Measurements from ENCODE around the gene CFAP77. TPM values are rescaled to one million over a fixed set of nuclear protein-coding genes. Genes with fewer than 3 reads are reported as not detected.

The CFAP77 gene
- total and polyA plus RNA-seq, 7 experiments from 2014 or later, result not detected

- POLR2A ChIA-PET, result no interaction called here
- DNase-seq (no peak), ATAC-seq (no peak)
- Mint-ChIP-seq H3K36me3 (no peaks in the 10 kb centered on the region), H3K4me1 (peaks cover 0 to 7% (median 0%) of the 10 kb centered on the region in 7 donors), H3K27me3 (peaks cover 7 to 40% (median 19%) of the 10 kb centered on the region in 5 donors), H3K27ac (no peak overlapping the region), H3K4me3 (no peak overlapping the region), H3K9me3 (peaks cover 0 to 3% (median 0%) of the 10 kb centered on the region in 11 donors)
- H3K27ac ChIP-seq (ENCODE audit: low read depth, low read length), result no peak overlapping the region
- no peaks in the 10 kb centered on the region for H3K4me1 ChIP-seq (ENCODE audit: control insufficient read depth in 2 of 2, insufficient read depth in 2 of 2, low read length in 2 of 2)
- H3K9me3 ChIP-seq (ENCODE audit: control insufficient read depth in 2 of 3, low read length in 3 of 3), result no peaks in the 10 kb centered on the region
- intact Hi-C loops (cut with micrococcal nuclease), result no loop called here
- H3K27me3 ChIP-seq (ENCODE audit: control insufficient read depth in 2 of 2, insufficient read depth in 2 of 2, low read length in 2 of 2), result no peaks in the 10 kb centered on the region
- H3K36me3 ChIP-seq (ENCODE audit: control insufficient read depth in 2 of 3, insufficient read depth in 3 of 3, low read length in 3 of 3), result no peaks in the 10 kb centered on the region
- H3K4me3 ChIP-seq (ENCODE audit: low read length), result no peak overlapping the region
- CTCF ChIA-PET, result no interaction called here
Measured at GRCh38 chr9:132478353-132479050, 68.5 kb downstream of the CFAP77 start.

- H3K27me3 ChIP-seq (ENCODE audit: control insufficient read depth in 2 of 2, insufficient read depth in 2 of 2, low read length in 2 of 2), result no peaks in the 10 kb centered on the region
- no peaks in the 10 kb centered on the region for H3K4me1 ChIP-seq (ENCODE audit: control insufficient read depth in 2 of 2, insufficient read depth in 2 of 2, low read length in 2 of 2)
- H3K4me3 ChIP-seq (ENCODE audit: low read length), result no peak overlapping the region
- POLR2A ChIA-PET, result no interaction called here
- Mint-ChIP-seq H3K36me3 (no peaks in the 10 kb centered on the region), H3K27ac (no peak overlapping the region), H3K9me3 (peaks cover 0 to 3% (median 0%) of the 10 kb centered on the region in 11 donors), H3K4me3 (no peak overlapping the region), H3K27me3 (peaks cover 16 to 41% (median 17%) of the 10 kb centered on the region in 5 donors), H3K4me1 (peaks cover 0 to 7% (median 0%) of the 10 kb centered on the region in 7 donors)
- no peak for ATAC-seq
- no peaks in the 10 kb centered on the region for H3K36me3 ChIP-seq (ENCODE audit: control insufficient read depth in 2 of 3, insufficient read depth in 3 of 3, low read length in 3 of 3)
- no peak for DNase-seq
- H3K9me3 ChIP-seq (ENCODE audit: control insufficient read depth in 2 of 3, low read length in 3 of 3), result no peaks in the 10 kb centered on the region
- H3K27ac ChIP-seq (ENCODE audit: low read depth, low read length), result no peak overlapping the region
- intact Hi-C loops (cut with micrococcal nuclease), result no loop called here
- CTCF ChIA-PET, result no interaction called here
Measured at GRCh38 chr9:132479733-132480132, 69.7 kb downstream of the CFAP77 start.

- H3K9me3 Mint-ChIP-seq, result peaks cover 0 to 3% (median 0%) of the 10 kb centered on the region in 11 donors
- Histone ChIP-seq H3K27ac (ENCODE audit: low read depth, low read length) (no peak overlapping the region), H3K36me3 (ENCODE audit: control insufficient read depth in 2 of 3, insufficient read depth in 3 of 3, low read length in 3 of 3) (no peaks in the 10 kb centered on the region), H3K4me3 (ENCODE audit: low read length) (no peak overlapping the region), H3K27me3 (ENCODE audit: control insufficient read depth in 2 of 2, insufficient read depth in 2 of 2, low read length in 2 of 2) (no peaks in the 10 kb centered on the region), H3K9me3 (ENCODE audit: control insufficient read depth in 2 of 3, low read length in 3 of 3) (no peaks in the 10 kb centered on the region), H3K4me1 (ENCODE audit: control insufficient read depth in 2 of 2, insufficient read depth in 2 of 2, low read length in 2 of 2) (peaks cover 0 to under 1% of the 10 kb centered on the region in 2 donors)
- no peaks in the 10 kb centered on the region for H3K36me3 Mint-ChIP-seq
- ChIA-PET CTCF (interaction anchor here (0.7 kb wide), 1 partner anchor 699 kb away, joined by 3 read pairs; no protein-coding TSS in a partner anchor), POLR2A (no interaction called here)
- H3K27me3 Mint-ChIP-seq, result peaks cover 10 to 45% (median 20%) of the 10 kb centered on the region in 5 donors
- intact Hi-C loops (cut with micrococcal nuclease), result no loop called here
- no peak for ATAC-seq
- H3K4me3 Mint-ChIP-seq, result no peak overlapping the region
- peak overlapping the region in 1 of 9 donors; percentile 84 for H3K27ac Mint-ChIP-seq
- H3K4me1 Mint-ChIP-seq, result peaks cover 0 to 7% (median under 1%) of the 10 kb centered on the region in 7 donors
- no peak for DNase-seq
Measured at GRCh38 chr9:132481053-132481849, 71.2 kb downstream of the CFAP77 start.

DNA sequence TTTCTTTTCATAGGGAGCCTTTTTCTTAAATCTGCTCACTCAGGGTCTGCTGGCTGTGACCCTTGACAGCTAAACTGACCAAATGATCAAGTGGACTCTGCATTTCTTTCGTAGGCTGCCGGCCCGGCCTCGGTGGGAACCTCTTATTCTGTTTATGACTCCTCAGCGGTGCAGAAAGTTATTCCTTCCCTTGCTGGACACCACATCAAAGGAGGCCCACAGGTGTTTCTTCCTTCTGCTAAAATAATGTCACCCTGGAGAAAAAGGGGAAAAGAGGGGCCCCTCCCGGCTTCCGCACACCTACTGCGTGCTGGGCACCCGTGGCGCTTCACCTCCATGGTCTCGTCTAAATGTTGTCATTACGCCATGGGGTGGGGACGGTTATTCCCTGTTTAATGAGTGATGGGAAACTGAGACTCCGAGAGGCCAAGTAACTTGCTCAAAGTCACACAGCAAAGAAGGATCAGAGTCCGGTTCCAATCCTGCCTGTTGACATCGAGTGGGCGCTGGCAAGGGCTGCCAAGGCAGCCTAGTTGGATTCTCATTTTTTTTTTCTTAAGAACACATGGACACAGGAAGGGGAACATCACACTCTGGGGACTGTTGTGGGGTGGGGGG is 72.3 kb downstream of the CFAP77 start:
- H3K9me3 Mint-ChIP-seq, result peaks cover 0 to 3% (median 0%) of the 10 kb centered on the region in 11 donors
- intact Hi-C loops (cut with micrococcal nuclease), result no loop called here
- Histone ChIP-seq H3K27ac (ENCODE audit: low read depth, low read length) (no peak overlapping the region), H3K9me3 (ENCODE audit: control insufficient read depth in 2 of 3, low read length in 3 of 3) (no peaks in the 10 kb centered on the region), H3K4me1 (ENCODE audit: control insufficient read depth in 2 of 2, insufficient read depth in 2 of 2, low read length in 2 of 2) (peaks cover 9 to 10% of the 10 kb centered on the region in 2 donors), H3K4me3 (ENCODE audit: low read length) (no peak overlapping the region), H3K27me3 (ENCODE audit: control insufficient read depth in 2 of 2, insufficient read depth in 2 of 2, low read length in 2 of 2) (no peaks in the 10 kb centered on the region), H3K36me3 (ENCODE audit: control insufficient read depth in 2 of 3, insufficient read depth in 3 of 3, low read length in 3 of 3) (no peaks in the 10 kb centered on the region)
- ATAC-seq (no peak), DNase-seq (no peak)
- H3K27ac Mint-ChIP-seq, result no peak overlapping the region
- ChIA-PET CTCF (no interaction called here), POLR2A (no interaction called here)
- H3K4me3 Mint-ChIP-seq, result peak overlapping the region in 2 of 10 donors; percentile 12 to 58
- H3K4me1 Mint-ChIP-seq, result peaks cover 4 to 17% (median 10%) of the 10 kb centered on the region in 7 donors
- H3K27me3 Mint-ChIP-seq, result peaks cover 19 to 51% (median 23%) of the 10 kb centered on the region in 5 donors
- no peaks in the 10 kb centered on the region for H3K36me3 Mint-ChIP-seq

DNA sequence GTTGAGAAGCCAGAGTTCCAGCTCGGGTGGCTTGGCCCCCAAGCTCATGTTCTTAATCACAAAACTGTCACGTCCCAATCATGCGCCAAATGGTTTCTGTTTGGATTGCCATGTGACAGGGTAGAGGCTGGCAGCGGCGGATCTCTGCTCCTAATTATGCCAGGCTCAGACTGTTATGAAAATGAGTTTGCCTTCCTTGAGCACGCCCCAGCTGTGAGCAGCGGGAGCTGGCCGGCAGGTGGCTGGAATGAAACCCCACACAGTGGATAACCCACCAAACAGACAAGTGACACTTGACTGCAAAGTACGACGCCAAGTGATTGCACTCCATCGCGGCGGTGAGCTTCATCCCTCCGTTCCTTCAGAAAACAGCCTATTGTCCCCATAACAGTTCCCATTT is 75.4 kb downstream of the CFAP77 start:
- Mint-ChIP-seq H3K36me3 (no peaks in the 10 kb centered on the region), H3K9me3 (peaks cover 0 to 7% (median 0%) of the 10 kb centered on the region in 11 donors), H3K4me3 (no peak overlapping the region), H3K4me1 (peaks cover 17 to 36% (median 26%) of the 10 kb centered on the region in 7 donors), H3K27ac (no peak overlapping the region), H3K27me3 (peaks cover 33 to 68% (median 44%) of the 10 kb centered on the region in 5 donors)
- Histone ChIP-seq H3K4me3 (ENCODE audit: low read length) (no peak overlapping the region), H3K27ac (ENCODE audit: low read depth, low read length) (no peak overlapping the region), H3K27me3 (ENCODE audit: control insufficient read depth in 2 of 2, insufficient read depth in 2 of 2, low read length in 2 of 2) (peaks cover 0 to 8% of the 10 kb centered on the region in 2 donors), H3K4me1 (ENCODE audit: control insufficient read depth in 2 of 2, insufficient read depth in 2 of 2, low read length in 2 of 2) (peaks cover 22 to 23% of the 10 kb centered on the region in 2 donors), H3K9me3 (ENCODE audit: control insufficient read depth in 2 of 3, low read length in 3 of 3) (no peaks in the 10 kb centered on the region), H3K36me3 (ENCODE audit: control insufficient read depth in 2 of 3, insufficient read depth in 3 of 3, low read length in 3 of 3) (no peaks in the 10 kb centered on the region)
- ChIA-PET POLR2A (interaction anchor here (0.6 kb wide), 1 partner anchor 1761 kb away, joined by 3 read pairs; no protein-coding TSS in a partner anchor), CTCF (no interaction called here)
- DNase-seq (no peak), ATAC-seq (no peak)
- intact Hi-C loops (cut with micrococcal nuclease), result loop anchor here in 1 of 2 donors (5.0 kb wide), 1 partner anchor 73 kb away; the partner anchor contains the start of gene CFAP77

- DNase-seq, result peak in 3 of 9 donors; percentile 6 to 44 (median 38)
- Histone ChIP-seq H3K27ac (ENCODE audit: low read depth, low read length) (no peak overlapping the region), H3K27me3 (ENCODE audit: control insufficient read depth in 2 of 2, insufficient read depth in 2 of 2, low read length in 2 of 2) (peaks cover 0 to 8% of the 10 kb centered on the region in 2 donors), H3K4me1 (ENCODE audit: control insufficient read depth in 2 of 2, insufficient read depth in 2 of 2, low read length in 2 of 2) (peaks cover 22 to 23% of the 10 kb centered on the region in 2 donors), H3K4me3 (ENCODE audit: low read length) (no peak overlapping the region), H3K9me3 (ENCODE audit: control insufficient read depth in 2 of 3, low read length in 3 of 3) (no peaks in the 10 kb centered on the region), H3K36me3 (ENCODE audit: control insufficient read depth in 2 of 3, insufficient read depth in 3 of 3, low read length in 3 of 3) (no peaks in the 10 kb centered on the region)
- Mint-ChIP-seq H3K4me3 (peak overlapping the region; percentile 35 to 79 (median 71)), H3K9me3 (peaks cover 0 to 4% (median 0%) of the 10 kb centered on the region in 11 donors), H3K27me3 (peaks cover 44 to 71% (median 50%) of the 10 kb centered on the region in 5 donors), H3K4me1 (peaks cover 17 to 36% (median 26%) of the 10 kb centered on the region in 7 donors), H3K36me3 (no peaks in the 10 kb centered on the region), H3K27ac (peak overlapping the region in 8 of 9 donors; percentile 18 to 89 (median 78))
- intact Hi-C loops (cut with micrococcal nuclease), result loop anchor here in 1 of 2 donors (5.0 kb wide), 1 partner anchor 75 kb away; the partner anchor contains the start of gene CFAP77
- ATAC-seq, result peak; percentile 81
- POLR2A ChIA-PET, result no interaction called here
- CTCF ChIA-PET, result no interaction called here
Measured at GRCh38 chr9:132486706-132487350, 76.8 kb downstream of the CFAP77 start.

Measured in naive thymus-derived CD4-positive, alpha-beta T cell (primary cell).